DOHH2 (cell line): Measurements from ENCODE around the gene KISS1R.

Experiments
- EZH2phosphoT487 ChIP-seq: fragments of 200-600 bp; sonication (generic); IDR thresholded peaks from 2 replicates; pipeline ENCODE4 v1.6.1; 2017; ENCODE audit warnings: borderline replicate concordance, mild to moderate bottlenecking, antibody characterized with exemption, low read length, moderate library complexity, mixed read lengths
- TF ChIP-seq, protein P1 (sequence below): fragments of 200-600 bp; sonication (generic); IDR thresholded peaks from one replicate; pipeline ENCODE4 v1.5.1; 2014; ENCODE audit warnings: antibody characterized with exemption, mild to moderate bottlenecking, low read depth, low read length; ENCODE audit not compliant: poor library complexity, severe bottlenecking

DNA sequence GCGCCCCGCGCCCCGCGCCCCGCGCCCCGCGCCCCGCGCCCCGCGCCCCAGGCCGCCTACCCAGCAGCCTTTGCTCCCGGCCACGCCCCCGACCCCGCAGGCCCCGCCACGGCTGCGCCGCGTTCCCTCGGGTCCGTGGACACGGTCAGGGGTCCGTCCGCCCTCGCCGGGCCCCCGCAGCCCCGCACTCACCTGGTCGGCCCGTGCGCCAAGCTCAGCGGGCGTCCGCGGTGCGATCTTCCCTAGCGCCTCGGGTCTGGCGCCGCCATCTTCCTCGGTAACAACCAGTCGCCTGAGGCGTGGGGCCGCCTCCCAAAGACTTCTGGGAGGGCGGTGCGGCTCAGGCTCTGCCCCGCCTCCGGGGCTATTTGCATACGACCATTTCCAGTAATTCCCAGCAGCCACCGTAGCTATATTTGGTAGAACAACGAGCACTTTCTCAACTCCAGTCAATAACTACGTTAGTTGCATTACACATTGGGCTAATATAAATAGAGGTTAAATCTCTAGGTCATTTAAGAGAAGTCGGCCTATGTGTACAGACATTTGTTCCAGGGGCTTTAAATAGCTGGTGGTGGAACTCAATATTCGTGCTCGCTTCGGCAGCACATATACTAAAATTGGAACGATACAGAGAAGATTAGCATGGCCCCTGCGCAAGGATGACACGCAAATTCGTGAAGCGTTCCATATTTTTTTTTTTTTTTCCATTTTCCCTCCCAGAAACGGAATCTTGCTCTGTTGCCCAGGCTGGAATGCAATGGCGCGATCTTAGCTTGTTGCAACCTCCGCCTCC lies 24.0 kb upstream of the KISS1R start, which contains the start of the genes MED16 and RNU6-9:
- TF ChIP-seq, protein P1, sequence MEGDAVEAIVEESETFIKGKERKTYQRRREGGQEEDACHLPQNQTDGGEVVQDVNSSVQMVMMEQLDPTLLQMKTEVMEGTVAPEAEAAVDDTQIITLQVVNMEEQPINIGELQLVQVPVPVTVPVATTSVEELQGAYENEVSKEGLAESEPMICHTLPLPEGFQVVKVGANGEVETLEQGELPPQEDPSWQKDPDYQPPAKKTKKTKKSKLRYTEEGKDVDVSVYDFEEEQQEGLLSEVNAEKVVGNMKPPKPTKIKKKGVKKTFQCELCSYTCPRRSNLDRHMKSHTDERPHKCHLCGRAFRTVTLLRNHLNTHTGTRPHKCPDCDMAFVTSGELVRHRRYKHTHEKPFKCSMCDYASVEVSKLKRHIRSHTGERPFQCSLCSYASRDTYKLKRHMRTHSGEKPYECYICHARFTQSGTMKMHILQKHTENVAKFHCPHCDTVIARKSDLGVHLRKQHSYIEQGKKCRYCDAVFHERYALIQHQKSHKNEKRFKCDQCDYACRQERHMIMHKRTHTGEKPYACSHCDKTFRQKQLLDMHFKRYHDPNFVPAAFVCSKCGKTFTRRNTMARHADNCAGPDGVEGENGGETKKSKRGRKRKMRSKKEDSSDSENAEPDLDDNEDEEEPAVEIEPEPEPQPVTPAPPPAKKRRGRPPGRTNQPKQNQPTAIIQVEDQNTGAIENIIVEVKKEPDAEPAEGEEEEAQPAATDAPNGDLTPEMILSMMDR: no peak
- TF ChIP-seq EZH2phosphoT487: no peak
